Sciatic nerve (tissue), 2 donors: ENCODE measurements around the gene LRFN3. TPM values are rescaled to one million over a fixed set of nuclear protein-coding genes. Genes with fewer than 3 reads are reported as not detected.

ENCODE experiments used
- ATAC-seq: fragments of 200-7000 bp; cut with Tn5 transposase; one replicate; pipeline ENCODE4 v1.9.1; 2020; ENCODE audit warnings: mild to moderate bottlenecking, moderate library complexity
- DNase-seq: peaks from one replicate; pipeline ENCODE4 v3.0.0-alpha.2; 2020; ENCODE audit warnings: low spot score
- intact Hi-C: fragments of 100-400 bp; cut with DNase I; formaldehyde crosslinking; loops from one replicate; pipeline ENCODE4 v1.14.2; 2022
- total RNA-seq: library from RNA; stranded (reverse); fragmentation: NEBNext Ultra II Directional; extraction: Animal tissue kit (Norgen Biotek cat#: 25700); gene quantifications from one replicate; pipeline ENCODE4 v1.2.1, GENCODE V29; 2021
- donor health status: DM: no; HTN: no; CAD: no.
- donor health status: DM: no; HTN: no; CAD: no.

Gene LRFN3
- total RNA-seq, 1 donor from 2014 or later: 13.1 TPM

GRCh38 chr19:35990771-35991730 is 54.9 kb downstream of the LRFN3 start:
- intact Hi-C loops: no loop called here
- DNase-seq: no peak
- no peak for ATAC-seq

GRCh38 chr19:35991731-35992450 is 55.7 kb downstream of the LRFN3 start:
- intact Hi-C loops: no loop called here
- ATAC-seq: no peak
- DNase-seq: no peak

GRCh38 chr19:35992907-35993765 is 57.0 kb downstream of the LRFN3 start:
- intact Hi-C loops: no loop called here
- no peak for ATAC-seq
- no peak for DNase-seq

GRCh38 chr19:35993923-35994598 is 57.9 kb downstream of the LRFN3 start:
- intact Hi-C loops: no loop called here
- DNase-seq (no peak), ATAC-seq (no peak)

Other genes with a start within 250 kb of the LRFN3 start
- 0.18 TPM for gene ZBTB32, start 231.8 kb upstream of the LRFN3 start, total RNA-seq
- 41.1 TPM for gene KMT2B, start 218.4 kb upstream of the LRFN3 start, total RNA-seq
- 10.8 TPM for gene IGFLR1, start 193.9 kb upstream of the LRFN3 start, total RNA-seq
- gene U2AF1L4, start 191.0 kb upstream of the LRFN3 start, total RNA-seq: 22.9 TPM
- gene PSENEN, start 190.7 kb upstream of the LRFN3 start, total RNA-seq: 45.6 TPM
- 12.3 TPM for gene LIN37, start 187.8 kb upstream of the LRFN3 start, total RNA-seq
- gene HSPB6, start 179.3 kb upstream of the LRFN3 start, total RNA-seq: 79.7 TPM
- gene PROSER3, start 178.2 kb upstream of the LRFN3 start, total RNA-seq: 29.4 TPM
- 26.8 TPM for gene ARHGAP33, start 160.8 kb upstream of the LRFN3 start, total RNA-seq
- gene PRODH2, start 123.5 kb upstream of the LRFN3 start, total RNA-seq: not detected
- not detected for gene NPHS1, start 83.9 kb upstream of the LRFN3 start, total RNA-seq
- 0.13 TPM for gene KIRREL2, start 79.5 kb upstream of the LRFN3 start, total RNA-seq
- gene APLP1, start 67.8 kb upstream of the LRFN3 start, total RNA-seq: 14.1 TPM
- gene NFKBID, start 35.8 kb upstream of the LRFN3 start, total RNA-seq: 39.3 TPM
- gene HCST, start 33.8 kb upstream of the LRFN3 start, total RNA-seq: 14.3 TPM
- gene TYROBP, start 28.1 kb upstream of the LRFN3 start, total RNA-seq: 104 TPM
- gene SDHAF1, start 58.8 kb downstream of the LRFN3 start, total RNA-seq: 17.0 TPM
- gene SYNE4, start 72.4 kb downstream of the LRFN3 start, total RNA-seq: 0.67 TPM
- 22.8 TPM for gene ALKBH6, start 77.8 kb downstream of the LRFN3 start, total RNA-seq
- 72.8 TPM for gene CLIP3, start 96.5 kb downstream of the LRFN3 start, total RNA-seq
- 10.5 TPM for gene THAP8, start 117.9 kb downstream of the LRFN3 start, total RNA-seq
- gene WDR62, start 118.5 kb downstream of the LRFN3 start, total RNA-seq: 1.2 TPM
- not detected for gene OVOL3, start 174.8 kb downstream of the LRFN3 start, total RNA-seq
- 60.5 TPM for gene POLR2I, start 178.5 kb downstream of the LRFN3 start, total RNA-seq
- 173 TPM for gene TBCB, start 179.1 kb downstream of the LRFN3 start, total RNA-seq
- 534 TPM for gene CAPNS1, start 203.7 kb downstream of the LRFN3 start, total RNA-seq
- gene COX7A1, start 216.1 kb downstream of the LRFN3 start, total RNA-seq: 71.6 TPM